Measurements from ENCODE around the gene TMEM243. TPM values are rescaled to one million over a fixed set of nuclear protein-coding genes. Genes with fewer than 3 reads are reported as not detected.

TMEM243 gene
- total RNA-seq, 3 donors from 2014 or later, result 38.4 to 43.1 (median 39.3) TPM

Other genes starting within 250 kb of the TMEM243 start
- gene ELAPOR2, start 160.1 kb downstream of the TMEM243 start, total RNA-seq, result 1 to 10 TPM in 2 of 3 donors, under 1 TPM in 1; 0.91 to 2.0 (median 1.4) TPM
- gene DMTF1, start 67.3 kb downstream of the TMEM243 start, total RNA-seq, result 10 to 100 TPM; 39.7 to 45.5 (median 43.7) TPM
- gene CROT, start 125.9 kb upstream of the TMEM243 start, total RNA-seq, result 1 to 10 TPM; 4.9 to 6.8 (median 5.4) TPM

All from activated T-cell treated with anti-CD3 and anti-CD28 coated beads, Interleukin-2, amount 50 U/mL, for 4 hours (primary cell).